Measurements from ENCODE around the gene SESN3. TPM values are rescaled to one million over a fixed set of nuclear protein-coding genes. Genes with fewer than 3 reads are reported as not detected.

The SESN3 gene
- total and polyA plus RNA-seq, 12 donors = 5.9 to 90.0 (median 36.6) TPM

- no peak for TF ChIP-seq POLR2A (IDR thresholded peaks at IDR 0.05)
- TF ChIP-seq CTCF (IDR thresholded peaks at IDR 0.05) = no peak
Observed at GRCh38 chr11:95123556-95123955, 107.4 kb downstream of the SESN3 start.

GRCh38 chr11:95121698-95122097, 109.3 kb downstream of the SESN3 start:
- H3K27ac ChIP-seq = no peak overlapping the region
- no peak overlapping the region for H3K4me3 ChIP-seq
- no peaks in the 10 kb centered on the region for H3K4me1 ChIP-seq (replicated peaks in 1 of 2)
- no peaks in the 10 kb centered on the region for H3K36me3 ChIP-seq (replicated peaks in 1 of 2)
- no peaks in the 10 kb centered on the region for H3K9me3 ChIP-seq (replicated peaks in 1 of 3)
- intact Hi-C loops (cut with DNase I) = no loop called here
- no peak for DNase-seq
- 59 to 71% (median 66%) methylated on average over 1 of the region's 1 CpG for WGBS, 4 donors
- TF ChIP-seq CTCF (IDR thresholded peaks at IDR 0.05) (no peak), POLR2A (IDR thresholded peaks at IDR 0.05) (no peak)
- no peaks in the 10 kb centered on the region for H3K27me3 ChIP-seq

More at GRCh38 chr11:95123556-95123955, 107.4 kb downstream of the SESN3 start:
- H3K27me3 ChIP-seq = no peaks in the 10 kb centered on the region
- H3K27ac ChIP-seq = no peak overlapping the region
- no peak for DNase-seq
- H3K4me1 ChIP-seq (replicated peaks in 1 of 2) = no peaks in the 10 kb centered on the region
- H3K4me3 ChIP-seq = no peak overlapping the region
- peaks cover 0 to 2% of the 10 kb centered on the region in 2 donors for H3K36me3 ChIP-seq (replicated peaks in 1 of 2)
- WGBS, 4 donors = 76 to 84% (median 82%) methylated on average over 3 of the region's 3 CpGs
- intact Hi-C loops (cut with DNase I) = no loop called here
- H3K9me3 ChIP-seq (replicated peaks in 1 of 3) = no peaks in the 10 kb centered on the region

GRCh38 chr11:95119361-95120060, 111.5 kb downstream of the SESN3 start:
- TF ChIP-seq POLR2A (IDR thresholded peaks at IDR 0.05) (no peak), CTCF (IDR thresholded peaks at IDR 0.05) (no peak)
- intact Hi-C loops (cut with DNase I) = no loop called here
- DNase-seq = no peak
- Histone ChIP-seq H3K9me3 (replicated peaks in 1 of 3) (no peaks in the 10 kb centered on the region), H3K4me1 (replicated peaks in 1 of 2) (no peaks in the 10 kb centered on the region), H3K36me3 (replicated peaks in 1 of 2) (no peaks in the 10 kb centered on the region), H3K27me3 (no peaks in the 10 kb centered on the region), H3K27ac (no peak overlapping the region), H3K4me3 (no peak overlapping the region)
- WGBS, 4 donors = 90 to 94% (median 90%) methylated on average over 2 of the region's 2 CpGs

GRCh38 chr11:95115597-95115996, 115.4 kb downstream of the SESN3 start:
- Histone ChIP-seq H3K4me3 (no peak overlapping the region), H3K9me3 (replicated peaks in 1 of 3) (no peaks in the 10 kb centered on the region), H3K4me1 (replicated peaks in 1 of 2) (no peaks in the 10 kb centered on the region), H3K27me3 (no peaks in the 10 kb centered on the region), H3K36me3 (replicated peaks in 1 of 2) (no peaks in the 10 kb centered on the region), H3K27ac (no peak overlapping the region)
- no peak for TF ChIP-seq CTCF (IDR thresholded peaks at IDR 0.05)
- TF ChIP-seq POLR2A (IDR thresholded peaks at IDR 0.05) = no peak
- intact Hi-C loops (cut with DNase I) = no loop called here
- 38 to 60% (median 53%) methylated on average over 1 of the region's 1 CpG for WGBS, 4 donors
- no peak for DNase-seq

Other genes starting within 250 kb of the SESN3 start
- gene KDM4E, start 205.9 kb downstream of the SESN3 start, total RNA-seq = not detected
- not detected for gene KDM4E, start 205.9 kb downstream of the SESN3 start, polyA plus RNA-seq
- not detected for gene KDM4F, start 181.8 kb downstream of the SESN3 start, total RNA-seq
- gene KDM4F, start 181.8 kb downstream of the SESN3 start, polyA plus RNA-seq = not detected
- 10 to 100 TPM; 20.0 to 60.4 (median 36.4) TPM for gene SRSF8, start 164.3 kb downstream of the SESN3 start, total RNA-seq
- 10 to 100 TPM; 44.8 to 58.8 (median 54.1) TPM for gene SRSF8, start 164.3 kb downstream of the SESN3 start, polyA plus RNA-seq
- gene ENDOD1, start 141.4 kb downstream of the SESN3 start, total RNA-seq = 10 to 100 TPM; 17.6 to 61.6 (median 33.2) TPM
- gene ENDOD1, start 141.4 kb downstream of the SESN3 start, polyA plus RNA-seq = 10 to 100 TPM in 1 of 3 donors, 1 to 10 TPM in 2; 6.1 to 33.1 (median 6.6) TPM

Measured in adrenal gland (tissue), 12 donors.